HL-60 (cell line): Measurements from ENCODE around the gene HOXB6.

Experiments used
- DNase-seq, 2 experiments: peaks; one replicate each; pipeline ENCODE4 v3.0.0-alpha.2; 2010 to 2020; ENCODE audit warnings: low read depth in 1 of 2, low spot score in 1 of 2
- H3K27ac ChIP-seq: fragments of 250-450 bp; sonication (Bioruptor Pico); replicated peaks from 2 replicates; pipeline ENCODE4 v1.5.1; 2020; ENCODE audit warnings: mild to moderate bottlenecking, moderate library complexity
- H3K27me3 ChIP-seq: fragments of 250-450 bp; sonication (Bioruptor Pico); 2 replicates; pipeline ENCODE4 v1.5.1; 2021; ENCODE audit warnings: mild to moderate bottlenecking, moderate library complexity; ENCODE audit not compliant: insufficient read depth, poor library complexity, severe bottlenecking
- H3K4me3 ChIP-seq: replicated peaks from 2 replicates; pipeline ENCODE4 v1.5.1; 2011; ENCODE audit warnings: mild to moderate bottlenecking, control low read depth, low read length; ENCODE audit not compliant: insufficient read depth
- CTCF ChIP-seq: IDR thresholded peaks from one replicate; pipeline ENCODE4 v1.5.1; 2011; ENCODE audit warnings: low read length, control low read depth, inconsistent platforms; ENCODE audit not compliant: insufficient read depth
- GABPA ChIP-seq: IDR thresholded peaks from 2 replicates; pipeline ENCODE4 v1.6.1; 2012; ENCODE audit warnings: low read depth
- POLR2AphosphoS5 ChIP-seq: IDR thresholded peaks from 2 replicates; pipeline ENCODE4 v1.6.1; 2012; ENCODE audit warnings: low read depth
- REST ChIP-seq: IDR thresholded peaks from 2 replicates; pipeline ENCODE4 v1.6.1; 2012; ENCODE audit warnings: low read depth; ENCODE audit not compliant: insufficient replicate concordance
- SPI1 ChIP-seq: IDR thresholded peaks from 2 replicates; pipeline ENCODE4 v1.6.1; 2012; ENCODE audit warnings: low read depth, mild to moderate bottlenecking, borderline replicate concordance

HOXB6 gene

GRCh38 chr17:48603959-48604769, 622 bp downstream of the HOXB6 start:
- DNase-seq: no peak
- H3K27ac ChIP-seq: no peak overlapping the region
- TF ChIP-seq GABPA: no peak
- no peak for TF ChIP-seq POLR2AphosphoS5
- no peak for TF ChIP-seq CTCF
- TF ChIP-seq SPI1: no peak
- TF ChIP-seq REST: no peak
- peaks cover 69% of the 10 kb centered on the region for H3K27me3 ChIP-seq
- H3K4me3 ChIP-seq: no peak overlapping the region

- H3K27ac ChIP-seq: no peak overlapping the region
- peaks cover 87% of the 10 kb centered on the region for H3K27me3 ChIP-seq
- TF ChIP-seq REST (no peak), SPI1 (no peak), GABPA (no peak), CTCF (no peak), POLR2AphosphoS5 (no peak)
- H3K4me3 ChIP-seq: no peak overlapping the region
- DNase-seq: no peak
Measured at GRCh38 chr17:48601539-48602425, 3.0 kb downstream of the HOXB6 start.

GRCh38 chr17:48601207-48601538, 3.6 kb downstream of the HOXB6 start:
- DNase-seq: no peak
- H3K4me3 ChIP-seq: no peak overlapping the region
- no peak for TF ChIP-seq SPI1
- H3K27ac ChIP-seq: no peak overlapping the region
- peaks cover 90% of the 10 kb centered on the region for H3K27me3 ChIP-seq

- no peak overlapping the region for H3K4me3 ChIP-seq
- H3K27me3 ChIP-seq: peaks cover 90% of the 10 kb centered on the region
- DNase-seq: no peak
- no peak for TF ChIP-seq POLR2AphosphoS5
- TF ChIP-seq SPI1: no peak; the same call in 1 of the 2 replicates
- H3K27ac ChIP-seq: no peak overlapping the region
Measured at GRCh38 chr17:48600244-48601098, 4.3 kb downstream of the HOXB6 start.
